ENCODE results near the gene RPL27.

RPL27 gene

DNA sequence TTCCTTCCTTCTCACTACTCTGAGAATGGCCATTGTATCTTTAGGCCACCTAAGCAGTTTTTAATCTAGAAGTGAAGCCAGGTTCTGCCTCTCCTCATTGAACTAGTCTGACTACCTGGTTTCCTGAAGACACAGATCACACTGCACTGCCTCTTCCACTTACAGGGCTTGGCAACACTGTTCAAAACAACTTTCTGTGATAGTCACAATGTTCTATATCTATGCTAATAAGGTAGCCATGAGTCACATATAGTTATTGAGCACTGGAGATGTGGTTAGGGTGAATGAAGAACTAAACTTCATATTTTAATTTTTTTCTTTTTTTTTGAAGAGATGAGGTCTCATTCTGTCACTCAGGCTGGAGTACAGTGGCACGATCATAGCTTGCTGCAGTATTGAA is 53.8 kb downstream of the RPL27 start:
- Histone ChIP-seq H3K27ac (ENCODE audit: insufficient read depth in 1 of 2, low read depth in 1 of 2, low read length in 2 of 2, poor library complexity in 1 of 2, severe bottlenecking in 2 of 2) (no peak overlapping the region), H3K4me3 (ENCODE audit: control insufficient read depth in 1 of 7, extremely low read depth in 1 of 7, insufficient read depth in 4 of 7, low read depth in 2 of 7, low read length in 6 of 7) (no peak overlapping the region), H3K27me3 (replicated peaks in 2 of 5; ENCODE audit: control insufficient read depth in 4 of 5, insufficient read depth in 5 of 5, low read length in 4 of 5) (no peaks in the 10 kb centered on the region), H3K36me3 (ENCODE audit: control insufficient read depth in 4 of 4, insufficient read depth in 4 of 4, low read length in 3 of 4) (peaks cover 6 to 61% (median 34%) of the 10 kb centered on the region in 4 experiments), H3K9me3 (ENCODE audit: control extremely low read depth in 1 of 5, control insufficient read depth in 4 of 5, insufficient read depth in 2 of 5, low read depth in 1 of 5, low read length in 4 of 5) (no peaks in the 10 kb centered on the region), H3K4me1 (ENCODE audit: control extremely low read depth in 1 of 4, control insufficient read depth in 4 of 4, insufficient read depth in 4 of 4, low read length in 3 of 4) (no peaks in the 10 kb centered on the region)
- CTCF ChIA-PET = no interaction called here
- DNase-seq = no peak
- no CpG with 5 or more reads among the region's 1 CpG for WGBS (ENCODE audit: insufficient coverage)
- POLR2A ChIA-PET = no interaction called here
